Retinal pigment epithelial cell (primary cell): ENCODE measurements around the gene RSPH10B2.
"Not testable (repeated sequence)": the region's sequence is repeated elsewhere in the genome, so short reads cannot be mapped to it uniquely, and the experiment has no call there.

ENCODE experiments used
- DNase-seq: peaks from one replicate; pipeline ENCODE4 v3.0.0-alpha.2; 2010; ENCODE audit warnings: low read depth
- H3K4me3 ChIP-seq: 2 replicates; pipeline ENCODE4 v1.5.1; 2011; ENCODE audit warnings: mild to moderate bottlenecking, low read length, control low read depth, moderate library complexity
- TF ChIP-seq, protein P1 (sequence below): conservative IDR thresholded peaks from 2 replicates; pipeline ENCODE4 v1.5.1; 2011; ENCODE audit warnings: low read depth, low read length, control low read depth, inconsistent platforms

RSPH10B2 gene

DNA sequence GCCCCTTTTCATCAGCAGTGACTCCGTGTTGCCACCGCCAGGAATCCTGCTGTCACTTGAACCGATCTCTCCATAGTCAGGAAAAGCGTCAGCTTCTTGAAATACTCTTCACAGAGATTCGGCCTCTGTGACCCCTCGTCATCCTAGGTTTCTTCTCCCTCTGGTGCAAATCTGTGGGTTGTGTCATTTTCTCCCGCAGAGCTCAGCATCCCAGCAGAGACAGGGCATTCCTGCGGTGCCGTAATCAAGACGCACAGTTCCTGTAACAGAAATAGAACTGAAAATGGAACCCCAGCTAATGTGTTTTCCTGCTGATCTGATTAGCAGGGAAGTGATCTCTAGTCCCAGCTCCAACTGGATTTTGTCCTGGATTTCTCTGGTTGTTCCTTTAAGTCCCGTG lies 40.4 kb downstream of the RSPH10B2 start:
- not testable (repeated sequence) for H3K4me3 ChIP-seq, DNase-seq

DNA sequence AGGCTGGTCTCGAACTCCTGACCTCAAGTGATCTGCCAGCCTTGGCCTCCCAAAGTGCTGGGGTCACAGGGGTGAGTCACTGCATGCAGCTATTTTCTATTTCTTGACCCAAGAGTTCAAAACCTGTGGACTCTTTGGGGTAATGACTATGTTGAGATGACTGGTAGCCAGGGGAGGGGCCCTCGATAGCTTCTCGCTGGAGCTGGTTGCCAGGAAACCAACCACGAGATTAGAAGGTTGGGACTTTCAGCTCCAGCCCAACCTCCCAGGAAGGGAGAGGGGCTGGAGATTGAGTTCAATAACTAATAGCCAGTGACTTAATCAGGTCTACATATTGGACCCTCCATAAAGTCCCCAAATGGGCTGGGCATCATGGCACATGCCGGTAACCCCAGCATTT lies 43.3 kb downstream of the RSPH10B2 start:
- H3K4me3 ChIP-seq: not testable (repeated sequence)
- DNase-seq: peak; percentile 0

GRCh38 chr7:6798047-6798446 lies 44.1 kb downstream of the RSPH10B2 start:
- H3K4me3 ChIP-seq, DNase-seq: not testable (repeated sequence)

GRCh38 chr7:6799887-6800286 lies 46.0 kb downstream of the RSPH10B2 start:
- DNase-seq, H3K4me3 ChIP-seq: not testable (repeated sequence)

- DNase-seq, H3K4me3 ChIP-seq: not testable (repeated sequence)
Observed at GRCh38 chr7:6800331-6800730, 46.4 kb downstream of the RSPH10B2 start.

GRCh38 chr7:6807393-6807918 lies 53.6 kb downstream of the RSPH10B2 start:
- not testable (repeated sequence) for H3K4me3 ChIP-seq, DNase-seq

DNA sequence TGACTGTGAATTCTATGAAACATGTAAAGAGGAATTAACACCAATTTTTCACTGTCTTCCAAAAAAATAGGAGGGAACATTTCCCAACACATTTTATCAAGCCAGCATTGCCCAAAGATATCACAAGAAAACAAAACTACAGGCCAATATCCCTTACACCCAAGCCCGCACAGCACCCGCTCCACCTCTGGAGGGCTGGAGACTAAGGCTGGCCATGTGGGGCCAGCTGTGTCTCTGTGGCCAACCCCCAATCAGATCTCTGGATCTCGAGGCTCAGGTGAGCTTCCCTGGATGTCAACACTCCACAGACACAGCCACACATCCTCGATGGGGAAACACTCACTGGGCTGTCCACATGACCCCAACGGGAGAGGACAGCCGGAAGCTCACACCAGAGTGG lies 54.1 kb downstream of the RSPH10B2 start:
- not testable (repeated sequence) for H3K4me3 ChIP-seq

DNA sequence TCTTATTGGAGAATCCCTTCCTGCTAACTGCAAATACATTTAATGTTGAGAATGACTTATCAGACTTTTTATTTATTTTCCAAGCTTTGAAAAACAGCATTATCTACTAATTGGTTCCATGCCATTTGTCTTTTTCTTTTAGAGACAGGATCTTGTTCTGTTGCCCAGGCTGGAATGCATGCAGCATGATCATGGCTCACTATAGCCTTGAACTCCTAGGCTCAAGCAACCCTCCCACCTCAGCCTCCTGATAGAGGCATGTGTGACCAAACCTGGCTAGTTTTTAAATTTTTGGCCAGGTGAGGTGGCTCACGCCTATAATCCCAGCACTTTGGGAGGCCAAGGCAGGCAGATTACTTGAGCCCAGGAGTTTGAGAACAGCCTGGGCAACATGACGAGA lies 59.1 kb downstream of the RSPH10B2 start:
- DNase-seq, H3K4me3 ChIP-seq: not testable (repeated sequence)

More for the DNA sequence above, 54.1 kb downstream of the RSPH10B2 start:
- not testable (repeated sequence) for DNase-seq

- H3K4me3 ChIP-seq, DNase-seq: not testable (repeated sequence)
Observed at GRCh38 chr7:6815470-6815869, 61.6 kb downstream of the RSPH10B2 start.

- not testable (repeated sequence) for H3K4me3 ChIP-seq, DNase-seq
Observed at GRCh38 chr7:6821622-6822021, 67.7 kb downstream of the RSPH10B2 start.

GRCh38 chr7:6825236-6826125 lies 71.6 kb downstream of the RSPH10B2 start:
- peak overlapping the region; percentile 33 for H3K4me3 ChIP-seq
- not testable (repeated sequence) for DNase-seq

DNA sequence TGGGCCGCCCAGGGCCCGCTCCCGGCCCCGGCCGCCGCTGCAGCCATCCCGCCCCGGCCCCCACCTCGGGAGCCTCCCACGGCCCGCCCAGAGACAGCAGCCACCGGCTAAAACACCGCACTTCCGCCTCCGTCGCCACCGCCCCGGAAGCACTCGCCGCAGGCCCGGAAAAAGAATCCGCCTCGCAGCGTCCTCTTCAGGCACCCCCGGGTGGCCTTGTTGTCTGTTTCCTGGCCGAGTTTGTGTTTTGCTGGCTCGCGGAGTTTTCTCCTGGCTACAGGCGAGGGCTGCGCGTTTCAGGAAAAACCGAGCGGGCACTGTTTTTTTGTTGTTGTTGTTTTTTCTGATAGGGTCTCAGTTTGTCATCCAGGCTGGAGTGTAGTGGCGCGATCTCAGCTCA lies 72.2 kb downstream of the RSPH10B2 start, which contains the start of gene CCZ1B:
CCZ1B (minus strand) TSS at position 125 of the 400 bp plus-strand sequence; CDS start at position 47, 78 bp downstream.
- TF ChIP-seq, protein P1, sequence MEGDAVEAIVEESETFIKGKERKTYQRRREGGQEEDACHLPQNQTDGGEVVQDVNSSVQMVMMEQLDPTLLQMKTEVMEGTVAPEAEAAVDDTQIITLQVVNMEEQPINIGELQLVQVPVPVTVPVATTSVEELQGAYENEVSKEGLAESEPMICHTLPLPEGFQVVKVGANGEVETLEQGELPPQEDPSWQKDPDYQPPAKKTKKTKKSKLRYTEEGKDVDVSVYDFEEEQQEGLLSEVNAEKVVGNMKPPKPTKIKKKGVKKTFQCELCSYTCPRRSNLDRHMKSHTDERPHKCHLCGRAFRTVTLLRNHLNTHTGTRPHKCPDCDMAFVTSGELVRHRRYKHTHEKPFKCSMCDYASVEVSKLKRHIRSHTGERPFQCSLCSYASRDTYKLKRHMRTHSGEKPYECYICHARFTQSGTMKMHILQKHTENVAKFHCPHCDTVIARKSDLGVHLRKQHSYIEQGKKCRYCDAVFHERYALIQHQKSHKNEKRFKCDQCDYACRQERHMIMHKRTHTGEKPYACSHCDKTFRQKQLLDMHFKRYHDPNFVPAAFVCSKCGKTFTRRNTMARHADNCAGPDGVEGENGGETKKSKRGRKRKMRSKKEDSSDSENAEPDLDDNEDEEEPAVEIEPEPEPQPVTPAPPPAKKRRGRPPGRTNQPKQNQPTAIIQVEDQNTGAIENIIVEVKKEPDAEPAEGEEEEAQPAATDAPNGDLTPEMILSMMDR: peak; percentile 32
- peak; percentile 14 for DNase-seq

DNA sequence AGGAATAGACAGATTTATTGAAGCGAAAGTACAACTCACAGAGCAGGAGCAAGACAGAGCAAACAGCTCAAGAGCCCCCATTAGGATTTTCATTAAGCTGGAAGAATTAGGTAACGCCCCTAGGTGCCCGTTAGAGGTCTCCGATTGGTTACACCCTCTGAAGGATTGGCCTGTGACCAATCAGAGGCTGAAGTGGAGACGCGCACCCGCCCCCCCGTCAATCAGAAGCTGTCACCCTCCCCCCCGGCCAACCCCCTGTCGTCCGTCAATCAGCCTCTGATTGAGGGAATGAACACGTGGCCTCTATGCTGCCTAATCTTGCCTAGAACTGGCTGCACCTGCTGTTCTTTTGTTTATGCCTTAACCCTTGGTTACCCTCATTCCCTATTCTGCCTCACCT lies 73.3 kb downstream of the RSPH10B2 start:
- DNase-seq, H3K4me3 ChIP-seq: not testable (repeated sequence)

More for the DNA sequence above, 72.2 kb downstream of the RSPH10B2 start, which contains the start of gene CCZ1B:
- H3K4me3 ChIP-seq: peak within 1 kb of the TSS; percentile 54

DNA sequence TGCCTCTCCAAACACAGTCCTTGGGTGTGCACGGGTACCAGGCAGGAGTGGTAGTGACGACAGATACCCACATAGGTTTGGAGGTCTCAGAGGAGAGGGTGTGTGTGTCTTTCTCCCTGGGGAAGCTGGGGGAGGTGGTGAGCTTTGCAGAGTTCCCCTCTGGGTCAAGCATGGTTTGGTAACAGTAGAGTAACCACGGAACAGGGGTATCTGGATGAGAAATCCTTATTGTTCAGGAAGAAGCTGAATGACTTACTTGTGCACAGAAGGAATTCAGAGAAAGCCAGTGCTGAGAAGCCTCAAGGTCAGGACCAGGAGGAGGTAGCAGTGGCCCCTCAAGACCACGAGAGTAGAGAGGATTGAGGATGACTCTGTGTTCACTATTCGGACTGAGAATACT lies 75.7 kb downstream of the RSPH10B2 start:
- not testable (repeated sequence) for H3K4me3 ChIP-seq, DNase-seq

GRCh38 chr7:6830026-6830425 lies 76.1 kb downstream of the RSPH10B2 start:
- DNase-seq: peak; percentile 0
- H3K4me3 ChIP-seq: not testable (repeated sequence)
